NCI-H2227 (cell line): ENCODE data around the gene LY6G6D.
A peak's percentile ranks its signal among the peaks of the same experiment; 100 is the strongest.

Source experiments
- DNase-seq: peaks from one replicate; lab custom pipeline; 2025; ENCODE audit not compliant: unreplicated experiment; lab: John Stamatoyannopoulos, UW

The LY6G6D gene

GRCh38 chr6:31734247-31734820 lies 19.2 kb downstream of the LY6G6D start:
- DNase-seq, result no peak

GRCh38 chr6:31734821-31735406 lies 19.8 kb downstream of the LY6G6D start:
- DNase-seq, result peak; percentile 57

DNA sequence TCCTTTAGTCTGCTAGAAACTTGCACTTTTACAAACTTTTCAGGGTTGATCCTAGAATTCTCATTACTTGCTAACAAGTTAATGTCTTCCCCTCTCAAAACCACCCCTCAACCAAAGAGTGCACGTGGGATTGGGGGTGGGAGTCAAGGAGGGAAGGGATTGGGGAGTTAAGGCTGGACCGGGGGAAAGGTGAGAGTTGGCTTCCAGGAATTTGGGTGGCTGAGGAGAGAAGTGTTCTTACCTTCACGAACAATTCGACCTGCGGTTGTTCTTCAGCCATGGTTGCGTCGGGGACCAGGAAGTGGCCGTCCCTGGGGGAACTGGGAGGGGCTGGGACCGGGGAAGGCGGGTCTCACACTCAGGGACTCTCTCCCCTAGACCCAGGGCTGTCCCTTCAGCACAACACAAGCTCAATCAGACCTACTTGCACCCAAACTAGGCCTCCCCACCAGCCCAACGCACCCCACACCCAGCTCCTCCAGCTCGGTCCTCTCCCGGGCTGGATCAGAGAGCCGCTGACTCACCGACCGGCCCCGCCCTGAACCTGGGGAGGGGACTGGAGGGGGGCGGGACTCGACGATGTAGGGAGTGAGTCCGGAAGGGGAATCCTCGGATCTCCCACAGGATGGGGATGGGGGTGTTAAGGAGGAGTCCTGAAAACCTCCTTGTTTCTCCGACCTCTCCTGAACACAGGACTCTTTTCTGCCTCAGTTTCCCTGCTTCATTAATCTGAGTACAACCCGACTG lies 21.0 kb downstream of the LY6G6D start, which contains the start of gene CLIC1:
TSS of gene CLIC1 (minus strand) at position 510 of the 747 bp plus-strand sequence. CDS start at position 280, 230 bp downstream.
- DNase-seq, result peak; percentile 86

- DNase-seq, result no peak
These were observed 21.7 kb downstream of the LY6G6D start for GRCh38 chr6:31736768-31737314.

- DNase-seq, result peak; percentile 71
These were observed 22.3 kb downstream of the LY6G6D start for GRCh38 chr6:31737315-31737990.

DNA sequence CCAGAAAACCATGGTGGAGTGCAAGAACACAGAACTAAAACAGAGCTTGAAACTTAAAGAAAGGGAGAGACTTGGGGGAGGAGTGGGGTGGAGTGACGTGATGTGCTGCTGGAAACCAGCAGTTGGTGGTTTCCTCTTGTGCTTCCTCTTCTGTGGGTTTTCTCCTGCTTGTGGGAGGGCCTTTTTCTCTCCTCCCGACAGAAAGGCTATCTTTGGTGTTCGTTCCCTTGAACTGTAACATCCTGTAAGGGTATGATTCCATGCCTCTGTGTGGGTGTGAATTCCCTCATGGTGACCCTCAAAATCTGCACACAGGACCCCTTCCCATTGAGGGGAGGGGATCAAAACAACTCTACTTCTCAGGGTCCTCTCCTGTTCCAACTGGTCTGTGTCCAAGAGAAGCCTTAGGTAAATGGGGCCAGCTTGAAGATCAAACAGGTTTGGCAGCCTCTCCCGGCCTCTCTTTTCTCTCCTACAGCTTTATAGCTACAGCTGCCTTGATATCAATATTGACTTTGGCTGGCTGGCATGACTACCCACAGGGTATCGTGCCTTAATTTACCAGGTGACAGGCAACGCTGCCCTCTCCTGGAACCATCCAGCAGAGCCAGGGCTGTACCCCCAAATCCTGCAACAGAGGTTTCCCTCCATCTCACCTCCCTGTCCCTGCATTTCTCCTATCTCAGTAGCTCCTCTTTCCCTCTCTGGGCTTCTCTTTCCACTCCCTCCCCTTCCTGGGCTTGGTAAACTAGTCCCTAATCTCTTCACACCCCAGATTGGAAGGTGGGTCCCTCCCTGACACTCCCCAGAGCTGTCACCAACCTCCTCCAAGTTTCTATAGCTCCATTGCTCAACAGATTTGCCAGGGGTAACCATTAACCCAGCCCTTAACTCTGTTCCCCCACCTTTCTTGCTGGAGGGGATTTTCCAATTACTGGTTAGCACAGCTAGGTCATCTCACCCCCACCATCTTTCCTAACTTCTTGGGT lies 23.1 kb downstream of the LY6G6D start:
- DNase-seq, result peak; percentile 58

GRCh38 chr6:31739639-31740396 lies 24.7 kb downstream of the LY6G6D start, which contains the start of gene MSH5:
Gene MSH5, plus strand, starts transcription at chr6:31740005. Its CDS starts 462 bp downstream, at chr6:31740467.
- peak; percentile 100 for DNase-seq

- no peak for DNase-seq
These were observed 25.5 kb downstream of the LY6G6D start for GRCh38 chr6:31740397-31741223.

GRCh38 chr6:31741815-31742214 lies 26.7 kb downstream of the LY6G6D start:
- no peak for DNase-seq

- DNase-seq, result no peak
These were observed 27.7 kb downstream of the LY6G6D start for GRCh38 chr6:31742894-31743293.

DNA sequence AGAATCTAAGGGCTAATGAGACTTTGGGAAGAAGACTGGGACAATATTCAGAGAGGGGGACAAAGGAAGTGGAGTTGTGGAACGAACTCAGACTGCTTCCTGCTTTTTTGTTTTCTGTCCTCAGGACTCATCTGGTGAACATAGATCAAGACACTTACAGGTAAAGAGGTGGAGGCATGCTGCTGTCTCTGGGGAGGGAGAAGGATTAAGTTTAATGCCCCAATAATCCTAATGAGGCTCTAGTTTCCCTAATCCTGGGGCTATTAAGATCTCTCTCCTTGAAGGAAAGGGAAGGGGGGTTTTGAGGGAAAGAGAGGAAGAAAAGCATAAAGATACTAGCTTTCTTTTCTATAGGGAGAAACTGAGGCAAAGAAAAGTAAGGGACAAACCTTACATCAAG lies 29.3 kb downstream of the LY6G6D start:
- no peak for DNase-seq

- DNase-seq, result no peak
These were observed 34.3 kb downstream of the LY6G6D start for GRCh38 chr6:31749301-31750036.

- DNase-seq, result no peak
These were observed 35.4 kb downstream of the LY6G6D start for GRCh38 chr6:31750411-31751022.

- no peak for DNase-seq
These were observed 37.7 kb downstream of the LY6G6D start for GRCh38 chr6:31752739-31753319.

DNA sequence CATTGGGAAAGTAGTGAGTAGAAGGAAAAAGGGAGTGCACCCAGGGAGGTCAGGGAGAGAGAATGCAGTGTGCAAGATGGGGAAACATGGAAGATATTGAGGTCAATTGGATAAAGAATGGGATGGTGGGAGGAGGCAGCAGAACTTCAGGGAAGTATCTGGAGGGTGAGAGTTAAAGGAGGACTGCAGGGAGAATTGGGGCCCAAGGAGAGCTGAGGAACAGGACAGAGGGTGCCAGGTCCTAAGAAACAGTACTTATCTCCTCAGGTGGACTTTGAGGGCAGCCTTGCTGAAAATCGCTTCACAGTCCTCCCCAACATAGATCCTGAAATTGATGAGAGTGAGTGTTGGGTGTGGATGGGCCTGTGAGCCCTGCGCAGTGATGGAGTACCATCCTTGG lies 43.1 kb downstream of the LY6G6D start:
- no peak for DNase-seq

DNA sequence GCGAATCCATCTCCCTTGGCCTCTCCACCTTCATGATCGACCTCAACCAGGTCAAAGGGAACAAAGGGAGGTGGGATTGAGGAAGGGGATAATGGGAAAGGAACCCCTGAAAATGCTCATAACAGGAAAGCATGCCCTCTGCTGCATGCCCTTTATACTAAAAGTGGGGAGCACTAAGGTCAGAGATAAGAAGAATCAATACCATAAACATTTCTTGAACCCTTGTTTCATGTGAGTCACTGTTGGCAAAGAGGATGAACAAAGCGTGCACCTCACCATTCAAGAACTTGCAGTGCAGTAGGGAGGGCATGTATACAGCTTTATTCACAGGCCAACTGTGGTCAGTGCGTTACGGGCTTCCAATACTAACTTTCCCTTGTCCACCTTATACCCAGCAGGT lies 45.6 kb downstream of the LY6G6D start:
- DNase-seq, result no peak

GRCh38 chr6:31761343-31761742 lies 46.2 kb downstream of the LY6G6D start:
- no peak for DNase-seq
